OCI-LY7 (cell line): ENCODE measurements around the gene STMN1.

Source experiments
- EZH2phosphoT487 ChIP-seq: fragments of 200-600 bp; sonication (generic); IDR thresholded peaks from 2 replicates; pipeline ENCODE4 v1.6.1; 2018; ENCODE audit warnings: low read depth, borderline replicate concordance, mild to moderate bottlenecking, mixed run types, antibody characterized with exemption, low read length, moderate library complexity, mixed read lengths
- TF ChIP-seq, protein P1 (sequence below): fragments of 200-600 bp; sonication (generic); conservative IDR thresholded peaks from 2 replicates; pipeline ENCODE4 v1.5.1; 2014; ENCODE audit warnings: mild to moderate bottlenecking, antibody characterized with exemption, low read length, moderate library complexity, mixed read lengths

DNA sequence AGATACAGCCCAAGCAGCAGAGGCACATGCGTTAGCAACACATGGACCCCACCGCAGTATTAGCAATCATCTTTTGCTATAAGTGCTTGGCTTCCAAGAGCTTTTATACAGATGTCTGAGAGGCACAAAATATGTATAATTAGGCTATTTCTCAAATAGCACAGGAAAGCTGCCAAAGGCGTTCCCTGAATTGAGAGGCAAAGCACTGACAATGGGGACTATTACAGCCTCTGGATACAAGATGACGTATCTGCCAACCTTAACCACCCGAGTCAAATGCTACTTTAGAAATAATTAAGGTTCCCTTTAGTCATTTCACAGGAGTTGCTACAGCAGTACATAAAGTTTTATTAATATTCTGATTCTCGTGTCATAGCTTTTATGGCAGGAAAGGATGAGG lies 6.4 kb downstream of the STMN1 start:
- TF ChIP-seq, protein P1, sequence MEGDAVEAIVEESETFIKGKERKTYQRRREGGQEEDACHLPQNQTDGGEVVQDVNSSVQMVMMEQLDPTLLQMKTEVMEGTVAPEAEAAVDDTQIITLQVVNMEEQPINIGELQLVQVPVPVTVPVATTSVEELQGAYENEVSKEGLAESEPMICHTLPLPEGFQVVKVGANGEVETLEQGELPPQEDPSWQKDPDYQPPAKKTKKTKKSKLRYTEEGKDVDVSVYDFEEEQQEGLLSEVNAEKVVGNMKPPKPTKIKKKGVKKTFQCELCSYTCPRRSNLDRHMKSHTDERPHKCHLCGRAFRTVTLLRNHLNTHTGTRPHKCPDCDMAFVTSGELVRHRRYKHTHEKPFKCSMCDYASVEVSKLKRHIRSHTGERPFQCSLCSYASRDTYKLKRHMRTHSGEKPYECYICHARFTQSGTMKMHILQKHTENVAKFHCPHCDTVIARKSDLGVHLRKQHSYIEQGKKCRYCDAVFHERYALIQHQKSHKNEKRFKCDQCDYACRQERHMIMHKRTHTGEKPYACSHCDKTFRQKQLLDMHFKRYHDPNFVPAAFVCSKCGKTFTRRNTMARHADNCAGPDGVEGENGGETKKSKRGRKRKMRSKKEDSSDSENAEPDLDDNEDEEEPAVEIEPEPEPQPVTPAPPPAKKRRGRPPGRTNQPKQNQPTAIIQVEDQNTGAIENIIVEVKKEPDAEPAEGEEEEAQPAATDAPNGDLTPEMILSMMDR: no peak
- TF ChIP-seq EZH2phosphoT487: no peak
